ENCODE measurements around the gene TAF9. TPM values are rescaled to one million over a fixed set of nuclear protein-coding genes. Genes with fewer than 3 reads are reported as not detected.

The TAF9 gene
- total and polyA plus RNA-seq, 2 of the 13 experiments (the other 11 are each of a cell fraction or from before 2014, with no cell fraction given): 113 to 218 TPM

DNA sequence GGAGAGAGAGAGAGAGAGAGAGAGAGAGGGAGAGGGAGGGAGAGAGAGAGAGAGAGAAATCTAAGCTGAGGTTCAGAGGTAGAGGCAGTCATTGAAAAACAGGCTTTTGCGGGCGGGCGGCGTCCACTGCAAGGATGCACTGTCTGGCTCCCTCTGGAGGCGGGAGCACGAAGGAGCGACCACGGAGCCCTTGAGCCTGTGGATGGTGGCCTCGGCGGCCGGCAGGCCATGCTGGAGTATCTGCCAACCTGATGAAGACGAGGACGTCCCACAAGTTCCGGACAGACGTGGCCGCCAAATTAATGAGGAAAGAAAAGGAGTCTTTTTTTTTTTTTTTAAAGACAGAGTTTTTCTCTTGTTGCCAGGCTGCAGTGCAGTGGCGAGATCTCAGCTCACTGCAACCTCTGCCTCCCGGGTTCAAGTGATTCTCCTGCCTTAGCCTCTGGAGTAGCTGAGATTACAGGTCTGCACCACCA is 34.5 kb downstream of the TAF9 start (continued):
- TF ChIP-seq POLR2AphosphoS2 (IDR thresholded peaks at IDR 0.05; ENCODE audit: low read depth, low read length) (no peak), ETV5 (CRISPR knock-in tag; IDR thresholded peaks at IDR 0.05; ENCODE audit: borderline replicate concordance) (peak; percentile 43; the same call in 1 of the 2 replicates), U2AF2 (IDR thresholded peaks at IDR 0.05; ENCODE audit: low read depth, low read length) (no peak), HNRNPLL (IDR thresholded peaks at IDR 0.05; ENCODE audit: low read depth, low read length, poor library complexity, severe bottlenecking) (peak; percentile 37), ZNF136 (CRISPR knock-in tag; IDR thresholded peaks at IDR 0.05; ENCODE audit: low read depth) (no peak), ZNF775 (CRISPR knock-in tag; IDR thresholded peaks at IDR 0.05; ENCODE audit: borderline replicate concordance) (no peak), SPEN (CRISPR knock-in tag; IDR thresholded peaks at IDR 0.05; ENCODE audit: low read depth) (peak; percentile 51), ZMYM3 (CRISPR knock-in tag; IDR thresholded peaks at IDR 0.05) (peak; percentile 60), MXI1 (IDR thresholded peaks at IDR 0.05; ENCODE audit: borderline replicate concordance, low read depth, low read length) (peak; percentile 20; the same call in 1 of the 3 replicates), ZNF350 (CRISPR knock-in tag; IDR thresholded peaks at IDR 0.05; ENCODE audit: borderline replicate concordance, low read depth) (peak; percentile 71; the same call in 1 of the 2 replicates), STAG1 (CRISPR knock-in tag; IDR thresholded peaks at IDR 0.05) (peak; percentile 87), NAIF1 (CRISPR knock-in tag; IDR thresholded peaks at IDR 0.05; ENCODE audit: borderline replicate concordance) (no peak), SIX1 (CRISPR knock-in tag; IDR thresholded peaks at IDR 0.05; ENCODE audit: borderline replicate concordance) (peak; percentile 18; the same call in 1 of the 2 replicates), CBX1 (IDR thresholded peaks at IDR 0.05; ENCODE audit: low read depth) (peak; percentile 40), ZNF816 (CRISPR knock-in tag; IDR thresholded peaks at IDR 0.05; ENCODE audit: borderline replicate concordance) (no peak), ZFP90 (CRISPR knock-in tag; IDR thresholded peaks at IDR 0.05; ENCODE audit: borderline replicate concordance) (0 out of 2 replicates have a peak, but pooled peaks have one; percentile 23), ZNF331 (CRISPR knock-in tag; IDR thresholded peaks at IDR 0.05) (peak; percentile 63; the same call in 1 of the 2 replicates)
- TF ChIP-seq, protein P1, sequence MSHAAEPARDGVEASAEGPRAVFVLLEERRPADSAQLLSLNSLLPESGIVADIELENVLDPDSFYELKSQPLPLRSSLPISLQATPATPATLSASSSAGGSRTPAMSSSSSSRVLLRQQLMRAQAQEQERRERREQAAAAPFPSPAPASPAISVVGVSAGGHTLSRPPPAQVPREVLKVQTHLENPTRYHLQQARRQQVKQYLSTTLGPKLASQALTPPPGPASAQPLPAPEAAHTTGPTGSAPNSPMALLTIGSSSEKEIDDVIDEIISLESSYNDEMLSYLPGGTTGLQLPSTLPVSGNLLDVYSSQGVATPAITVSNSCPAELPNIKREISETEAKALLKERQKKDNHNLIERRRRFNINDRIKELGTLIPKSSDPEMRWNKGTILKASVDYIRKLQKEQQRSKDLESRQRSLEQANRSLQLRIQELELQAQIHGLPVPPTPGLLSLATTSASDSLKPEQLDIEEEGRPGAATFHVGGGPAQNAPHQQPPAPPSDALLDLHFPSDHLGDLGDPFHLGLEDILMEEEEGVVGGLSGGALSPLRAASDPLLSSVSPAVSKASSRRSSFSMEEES (CRISPR knock-in tag; IDR thresholded peaks at IDR 0.05): no peak
- TF ChIP-seq, protein P2, sequence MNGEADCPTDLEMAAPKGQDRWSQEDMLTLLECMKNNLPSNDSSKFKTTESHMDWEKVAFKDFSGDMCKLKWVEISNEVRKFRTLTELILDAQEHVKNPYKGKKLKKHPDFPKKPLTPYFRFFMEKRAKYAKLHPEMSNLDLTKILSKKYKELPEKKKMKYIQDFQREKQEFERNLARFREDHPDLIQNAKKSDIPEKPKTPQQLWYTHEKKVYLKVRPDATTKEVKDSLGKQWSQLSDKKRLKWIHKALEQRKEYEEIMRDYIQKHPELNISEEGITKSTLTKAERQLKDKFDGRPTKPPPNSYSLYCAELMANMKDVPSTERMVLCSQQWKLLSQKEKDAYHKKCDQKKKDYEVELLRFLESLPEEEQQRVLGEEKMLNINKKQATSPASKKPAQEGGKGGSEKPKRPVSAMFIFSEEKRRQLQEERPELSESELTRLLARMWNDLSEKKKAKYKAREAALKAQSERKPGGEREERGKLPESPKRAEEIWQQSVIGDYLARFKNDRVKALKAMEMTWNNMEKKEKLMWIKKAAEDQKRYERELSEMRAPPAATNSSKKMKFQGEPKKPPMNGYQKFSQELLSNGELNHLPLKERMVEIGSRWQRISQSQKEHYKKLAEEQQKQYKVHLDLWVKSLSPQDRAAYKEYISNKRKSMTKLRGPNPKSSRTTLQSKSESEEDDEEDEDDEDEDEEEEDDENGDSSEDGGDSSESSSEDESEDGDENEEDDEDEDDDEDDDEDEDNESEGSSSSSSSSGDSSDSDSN (CRISPR knock-in tag; IDR thresholded peaks at IDR 0.05): peak; percentile 53; the same call in 1 of the 2 replicates
- TF ChIP-seq, protein P3, sequence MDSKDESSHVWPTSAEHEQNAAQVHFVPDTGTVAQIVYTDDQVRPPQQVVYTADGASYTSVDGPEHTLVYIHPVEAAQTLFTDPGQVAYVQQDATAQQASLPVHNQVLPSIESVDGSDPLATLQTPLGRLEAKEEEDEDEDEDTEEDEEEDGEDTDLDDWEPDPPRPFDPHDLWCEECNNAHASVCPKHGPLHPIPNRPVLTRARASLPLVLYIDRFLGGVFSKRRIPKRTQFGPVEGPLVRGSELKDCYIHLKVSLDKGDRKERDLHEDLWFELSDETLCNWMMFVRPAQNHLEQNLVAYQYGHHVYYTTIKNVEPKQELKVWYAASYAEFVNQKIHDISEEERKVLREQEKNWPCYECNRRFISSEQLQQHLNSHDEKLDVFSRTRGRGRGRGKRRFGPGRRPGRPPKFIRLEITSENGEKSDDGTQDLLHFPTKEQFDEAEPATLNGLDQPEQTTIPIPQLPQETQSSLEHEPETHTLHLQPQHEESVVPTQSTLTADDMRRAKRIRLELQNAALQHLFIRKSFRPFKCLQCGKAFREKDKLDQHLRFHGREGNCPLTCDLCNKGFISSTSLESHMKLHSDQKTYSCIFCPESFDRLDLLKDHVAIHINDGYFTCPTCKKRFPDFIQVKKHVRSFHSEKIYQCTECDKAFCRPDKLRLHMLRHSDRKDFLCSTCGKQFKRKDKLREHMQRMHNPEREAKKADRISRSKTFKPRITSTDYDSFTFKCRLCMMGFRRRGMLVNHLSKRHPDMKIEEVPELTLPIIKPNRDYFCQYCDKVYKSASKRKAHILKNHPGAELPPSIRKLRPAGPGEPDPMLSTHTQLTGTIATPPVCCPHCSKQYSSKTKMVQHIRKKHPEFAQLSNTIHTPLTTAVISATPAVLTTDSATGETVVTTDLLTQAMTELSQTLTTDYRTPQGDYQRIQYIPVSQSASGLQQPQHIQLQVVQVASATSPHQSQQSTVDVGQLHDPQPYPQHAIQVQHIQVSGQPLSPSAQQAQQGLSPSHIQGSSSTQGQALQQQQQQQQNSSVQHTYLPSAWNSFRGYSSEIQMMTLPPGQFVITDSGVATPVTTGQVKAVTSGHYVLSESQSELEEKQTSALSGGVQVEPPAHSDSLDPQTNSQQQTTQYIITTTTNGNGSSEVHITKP (CRISPR knock-in tag; IDR thresholded peaks at IDR 0.05; ENCODE audit: low read depth): no peak
- TF ChIP-seq, protein P4, sequence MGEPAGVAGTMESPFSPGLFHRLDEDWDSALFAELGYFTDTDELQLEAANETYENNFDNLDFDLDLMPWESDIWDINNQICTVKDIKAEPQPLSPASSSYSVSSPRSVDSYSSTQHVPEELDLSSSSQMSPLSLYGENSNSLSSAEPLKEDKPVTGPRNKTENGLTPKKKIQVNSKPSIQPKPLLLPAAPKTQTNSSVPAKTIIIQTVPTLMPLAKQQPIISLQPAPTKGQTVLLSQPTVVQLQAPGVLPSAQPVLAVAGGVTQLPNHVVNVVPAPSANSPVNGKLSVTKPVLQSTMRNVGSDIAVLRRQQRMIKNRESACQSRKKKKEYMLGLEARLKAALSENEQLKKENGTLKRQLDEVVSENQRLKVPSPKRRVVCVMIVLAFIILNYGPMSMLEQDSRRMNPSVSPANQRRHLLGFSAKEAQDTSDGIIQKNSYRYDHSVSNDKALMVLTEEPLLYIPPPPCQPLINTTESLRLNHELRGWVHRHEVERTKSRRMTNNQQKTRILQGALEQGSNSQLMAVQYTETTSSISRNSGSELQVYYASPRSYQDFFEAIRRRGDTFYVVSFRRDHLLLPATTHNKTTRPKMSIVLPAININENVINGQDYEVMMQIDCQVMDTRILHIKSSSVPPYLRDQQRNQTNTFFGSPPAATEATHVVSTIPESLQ (CRISPR knock-in tag; conservative IDR thresholded peaks at IDR 0.05): no peak
